Measurements from ENCODE around the gene GOLGA6D. TPM values are rescaled to one million over a fixed set of nuclear protein-coding genes. Genes with fewer than 3 reads are reported as not detected.

Gene GOLGA6D
- total RNA-seq (2022; extraction: Qiagen RNA extraction) = 0.03 to 0.06 TPM (median 0.04 TPM) in 4 of 5 replicates, not detected in the other

GRCh38 chr15:75282572-75282971 is at the start of gene GOLGA6D:
Gene GOLGA6D, plus strand, starts transcription at chr15:75282835. Its CDS starts 41 bp downstream, at chr15:75282876.

GRCh38 chr15:75258034-75258433 is 24.6 kb upstream of the GOLGA6D start, which contains the start of gene GOLGA6C:
Gene GOLGA6C, plus strand, starts transcription at chr15:75258334. Its CDS starts 265 bp downstream, at chr15:75258599.

GRCh38 chr15:75335705-75336355 is 53.2 kb downstream of the GOLGA6D start, which contains the start of gene COMMD4:
Gene COMMD4, plus strand, starts transcription at chr15:75336063. Its CDS starts 27 bp downstream, at chr15:75336090.

Other genes starting within 250 kb of the GOLGA6D start
- 24.7 to 34.0 TPM (median 32.7 TPM) in 5 replicates for gene C15orf39, start 81.0 kb upstream of the GOLGA6D start, total RNA-seq (2022; extraction: Qiagen RNA extraction)
- 0.05 TPM in 1 of 5 replicates, not detected in the others for gene GOLGA6C, start 24.5 kb upstream of the GOLGA6D start, total RNA-seq (2022; extraction: Qiagen RNA extraction)
- gene COMMD4, start 53.2 kb downstream of the GOLGA6D start, total RNA-seq (2022; extraction: Qiagen RNA extraction) = 187 to 207 TPM (median 198 TPM) in 5 replicates
- gene NEIL1, start 64.2 kb downstream of the GOLGA6D start, total RNA-seq (2022; extraction: Qiagen RNA extraction) = 1.7 to 4.4 TPM (median 3.6 TPM) in 5 replicates
- gene MAN2C1, start 85.8 kb downstream of the GOLGA6D start, total RNA-seq (2022; extraction: Qiagen RNA extraction) = 55.4 to 101 TPM (median 86.6 TPM) in 5 replicates
- 24.1 to 35.5 TPM (median 31.9 TPM) in 5 replicates for gene SIN3A, start 168.9 kb downstream of the GOLGA6D start, total RNA-seq (2022; extraction: Qiagen RNA extraction)

Measured in A549 treated with CORT108297 at 1 μM for 4 hours (cell line).